A549 (cell line): ENCODE data around the gene CYB561D2.

Source experiments
- EP300 ChIP-seq, 2 experiments: fragments of >200 bp; sonication (Bioruptor Twin); formaldehyde crosslinking; IDR thresholded peaks; 2 replicates in 1 of 2; 3 replicates in 1 of 2; pipeline ENCODE4 v1.6.1; 2016 to 2017
- ESRRA ChIP-seq: fragments of 150-350 bp; IDR thresholded peaks from 2 replicates; pipeline ENCODE4 v1.6.1; 2014; ENCODE audit warnings: mild to moderate bottlenecking, low read length, borderline replicate concordance
- POLR2A ChIP-seq: IDR thresholded peaks from 2 replicates; pipeline ENCODE4 v1.6.1; 2012; ENCODE audit warnings: mild to moderate bottlenecking, low read length
- POLR2AphosphoS2 ChIP-seq: conservative IDR thresholded peaks from 2 replicates; pipeline ENCODE4 v1.6.1; 2012; ENCODE audit warnings: low read length, improper control_type of control experiment, inconsistent platforms
- RAD21 ChIP-seq, 2 experiments: fragments of >200 bp in 1 of 2; sonication (Bioruptor Twin) in 1 of 2; formaldehyde crosslinking in 1 of 2; IDR thresholded peaks in 1 of 2; conservative IDR thresholded peaks in 1 of 2; 2 replicates in 1 of 2; 3 replicates in 1 of 2; pipeline ENCODE4 v1.6.1; 2012 to 2018; ENCODE audit warnings: inconsistent platforms in 1 of 2
- SMC3 ChIP-seq: fragments of >200 bp; sonication (Bioruptor Twin); formaldehyde crosslinking; IDR thresholded peaks from 3 replicates; pipeline ENCODE4 v1.6.1; 2018; ENCODE audit warnings: inconsistent platforms
- ZFP36 ChIP-seq: fragments of 450-650 bp; IDR thresholded peaks from 2 replicates; pipeline ENCODE4 v1.6.1; 2014; ENCODE audit warnings: borderline replicate concordance; ENCODE audit not compliant: partially characterized antibody
- TF ChIP-seq, protein P1 (sequence below): fragments of >200 bp; sonication (Bioruptor Twin); formaldehyde crosslinking; IDR thresholded peaks from 3 replicates; pipeline ENCODE4 v1.5.1; 2016
- TF ChIP-seq, protein P2 (sequence below): IDR thresholded peaks from 2 replicates; pipeline ENCODE4 v1.6.1; 2012
- TF ChIP-seq, protein P3 (sequence below): IDR thresholded peaks from 2 replicates; pipeline ENCODE4 v1.6.1; 2012
- TF ChIP-seq, protein P4 (sequence below): fragments of >200 bp; sonication (Bioruptor Twin); formaldehyde crosslinking; IDR thresholded peaks from 2 replicates; pipeline ENCODE4 v1.6.1; 2016

DNA sequence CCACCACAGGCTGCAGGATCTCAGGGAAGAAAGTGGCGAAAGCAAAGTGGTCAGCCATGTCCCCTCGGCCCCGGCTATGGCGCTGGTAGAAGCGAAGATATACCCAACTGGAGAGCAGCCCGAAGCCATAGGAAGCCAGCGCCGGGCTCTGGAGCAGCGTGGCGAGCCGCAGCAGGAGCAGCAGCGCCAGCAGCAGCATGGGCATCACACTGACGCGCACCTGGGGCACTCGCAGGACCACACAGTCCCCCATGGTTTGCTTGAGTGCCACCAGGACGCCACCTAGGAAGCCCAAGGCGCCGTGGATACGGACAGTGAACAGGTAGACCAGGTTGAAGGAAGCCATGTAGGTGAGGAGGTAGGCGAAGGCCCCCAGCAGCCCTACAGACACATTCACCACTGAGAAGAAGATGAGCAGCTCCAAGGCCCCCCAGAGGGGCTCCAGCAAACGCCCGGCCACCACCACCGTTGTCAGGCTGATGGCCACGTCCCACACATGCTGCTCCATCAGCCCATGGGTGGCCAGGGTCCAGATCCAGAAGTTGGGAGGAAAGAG lies 7.8 kb downstream of the CYB561D2 start:
- TF ChIP-seq, protein P1, sequence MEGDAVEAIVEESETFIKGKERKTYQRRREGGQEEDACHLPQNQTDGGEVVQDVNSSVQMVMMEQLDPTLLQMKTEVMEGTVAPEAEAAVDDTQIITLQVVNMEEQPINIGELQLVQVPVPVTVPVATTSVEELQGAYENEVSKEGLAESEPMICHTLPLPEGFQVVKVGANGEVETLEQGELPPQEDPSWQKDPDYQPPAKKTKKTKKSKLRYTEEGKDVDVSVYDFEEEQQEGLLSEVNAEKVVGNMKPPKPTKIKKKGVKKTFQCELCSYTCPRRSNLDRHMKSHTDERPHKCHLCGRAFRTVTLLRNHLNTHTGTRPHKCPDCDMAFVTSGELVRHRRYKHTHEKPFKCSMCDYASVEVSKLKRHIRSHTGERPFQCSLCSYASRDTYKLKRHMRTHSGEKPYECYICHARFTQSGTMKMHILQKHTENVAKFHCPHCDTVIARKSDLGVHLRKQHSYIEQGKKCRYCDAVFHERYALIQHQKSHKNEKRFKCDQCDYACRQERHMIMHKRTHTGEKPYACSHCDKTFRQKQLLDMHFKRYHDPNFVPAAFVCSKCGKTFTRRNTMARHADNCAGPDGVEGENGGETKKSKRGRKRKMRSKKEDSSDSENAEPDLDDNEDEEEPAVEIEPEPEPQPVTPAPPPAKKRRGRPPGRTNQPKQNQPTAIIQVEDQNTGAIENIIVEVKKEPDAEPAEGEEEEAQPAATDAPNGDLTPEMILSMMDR = no peak
- TF ChIP-seq, protein P2, sequence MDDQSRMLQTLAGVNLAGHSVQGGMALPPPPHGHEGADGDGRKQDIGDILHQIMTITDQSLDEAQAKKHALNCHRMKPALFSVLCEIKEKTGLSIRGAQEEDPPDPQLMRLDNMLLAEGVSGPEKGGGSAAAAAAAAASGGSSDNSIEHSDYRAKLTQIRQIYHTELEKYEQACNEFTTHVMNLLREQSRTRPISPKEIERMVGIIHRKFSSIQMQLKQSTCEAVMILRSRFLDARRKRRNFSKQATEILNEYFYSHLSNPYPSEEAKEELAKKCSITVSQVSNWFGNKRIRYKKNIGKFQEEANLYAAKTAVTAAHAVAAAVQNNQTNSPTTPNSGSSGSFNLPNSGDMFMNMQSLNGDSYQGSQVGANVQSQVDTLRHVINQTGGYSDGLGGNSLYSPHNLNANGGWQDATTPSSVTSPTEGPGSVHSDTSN = no peak
- TF ChIP-seq POLR2AphosphoS2 = no peak
- no peak for TF ChIP-seq SMC3
- TF ChIP-seq ESRRA = no peak
- TF ChIP-seq RAD21 (conservative IDR thresholded peaks at IDR 0.05 in 1 of 2, IDR thresholded peaks at IDR 0.05 in 1 of 2) = no peak
- no peak for TF ChIP-seq POLR2A
- TF ChIP-seq ZFP36 = no peak
- TF ChIP-seq, protein P3, sequence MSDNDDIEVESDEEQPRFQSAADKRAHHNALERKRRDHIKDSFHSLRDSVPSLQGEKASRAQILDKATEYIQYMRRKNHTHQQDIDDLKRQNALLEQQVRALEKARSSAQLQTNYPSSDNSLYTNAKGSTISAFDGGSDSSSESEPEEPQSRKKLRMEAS = no peak
- TF ChIP-seq EP300 (IDR thresholded peaks at IDR 0.05) = no peak
- TF ChIP-seq, protein P4, sequence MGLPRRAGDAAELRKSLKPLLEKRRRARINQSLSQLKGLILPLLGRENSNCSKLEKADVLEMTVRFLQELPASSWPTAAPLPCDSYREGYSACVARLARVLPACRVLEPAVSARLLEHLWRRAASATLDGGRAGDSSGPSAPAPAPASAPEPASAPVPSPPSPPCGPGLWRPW = no peak
